ENCODE measurements around the gene AGK. TPM values are rescaled to one million over a fixed set of nuclear protein-coding genes. Genes with fewer than 3 reads are reported as not detected.

The AGK gene
- total RNA-seq, 2 donors from 2014 or later, result 19.6 to 21.1 TPM

DNA sequence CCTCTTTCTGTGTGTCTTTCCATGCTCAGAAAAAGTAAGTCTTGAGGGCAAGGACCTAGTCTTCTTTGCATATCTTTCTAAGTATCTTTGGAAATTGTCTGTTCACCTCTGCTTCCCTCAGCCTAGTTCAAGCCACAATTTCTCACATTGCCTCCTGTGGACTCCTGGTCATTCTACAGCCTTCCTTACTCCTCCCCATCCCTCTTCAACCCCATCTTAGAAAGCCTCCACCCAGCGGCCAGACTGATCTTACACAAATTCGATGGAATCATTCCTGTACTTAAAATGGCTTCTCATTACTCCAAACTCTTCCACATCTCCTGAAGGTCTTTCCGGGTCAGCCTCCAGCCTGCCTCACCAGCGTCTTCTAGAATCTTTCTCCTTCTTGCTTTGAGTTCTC lies 24.1 kb upstream of the AGK start:
- Histone ChIP-seq H3K27ac (no peak overlapping the region), H3K9ac (ENCODE audit: low read depth in 2 of 2, low read length in 2 of 2) (no peak overlapping the region), H3K4me1 (no peaks in the 10 kb centered on the region), H3K36me3 (no peaks in the 10 kb centered on the region), H3K4me3 (no peak overlapping the region), H3K9me3 (no peaks in the 10 kb centered on the region), H3K27me3 (no peaks in the 10 kb centered on the region)
- DNase-seq, result no peak
- intact Hi-C loops (cut with DNase I), result no loop called here
- TF ChIP-seq CTCF (IDR thresholded peaks at IDR 0.05), result no peak

DNA sequence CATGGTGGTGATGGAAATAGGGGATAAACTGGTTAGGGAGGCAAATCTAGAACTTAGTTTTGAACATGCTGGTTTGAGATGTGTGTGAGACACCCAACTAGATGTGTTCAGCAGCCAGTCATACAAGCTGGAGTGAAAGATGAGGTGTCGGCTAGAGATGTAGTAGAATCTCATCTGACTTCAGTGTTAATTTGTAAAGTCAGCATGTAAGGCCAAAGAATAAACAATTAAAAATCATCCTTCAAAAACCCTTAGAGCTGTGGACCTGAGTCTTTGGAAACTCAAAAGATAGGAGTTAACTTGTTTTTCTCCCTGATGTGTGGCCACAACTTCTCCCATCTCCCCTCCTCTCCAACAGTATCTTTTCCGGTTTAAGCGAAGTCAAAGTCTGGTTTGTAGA lies 22.8 kb upstream of the AGK start:
- DNase-seq, result no peak
- Histone ChIP-seq H3K4me1 (no peaks in the 10 kb centered on the region), H3K27me3 (no peaks in the 10 kb centered on the region), H3K9ac (ENCODE audit: low read depth in 2 of 2, low read length in 2 of 2) (no peak overlapping the region), H3K27ac (no peak overlapping the region), H3K9me3 (no peaks in the 10 kb centered on the region), H3K4me3 (no peak overlapping the region), H3K36me3 (no peaks in the 10 kb centered on the region)
- intact Hi-C loops (cut with DNase I), result no loop called here
- TF ChIP-seq CTCF (IDR thresholded peaks at IDR 0.05), result no peak

GRCh38 chr7:141533149-141533949 lies 17.9 kb upstream of the AGK start:
- no peak overlapping the region for H3K27ac ChIP-seq
- no peak overlapping the region for H3K9ac ChIP-seq (ENCODE audit: low read depth in 2 of 2, low read length in 2 of 2)
- no peaks in the 10 kb centered on the region for H3K4me1 ChIP-seq
- H3K9me3 ChIP-seq, result no peaks in the 10 kb centered on the region
- H3K4me3 ChIP-seq, result no peak overlapping the region
- peak; percentile 49 for DNase-seq
- intact Hi-C loops (cut with DNase I), result loop anchor here (10.0 kb wide), 1 partner anchor 729 kb away; no protein-coding TSS in a partner anchor
- H3K36me3 ChIP-seq, result no peaks in the 10 kb centered on the region
- TF ChIP-seq CTCF (IDR thresholded peaks at IDR 0.05), result peak; percentile 92
- H3K27me3 ChIP-seq, result no peaks in the 10 kb centered on the region

- H3K9ac ChIP-seq (ENCODE audit: low read depth in 2 of 2, low read length in 2 of 2), result no peak overlapping the region
- intact Hi-C loops (cut with DNase I), result loop anchor here (10.0 kb wide), 1 partner anchor 730 kb away; no protein-coding TSS in a partner anchor
- no peak for DNase-seq
Measured at GRCh38 chr7:141534757-141535737, 16.2 kb upstream of the AGK start.

More at GRCh38 chr7:141534757-141535737, 16.2 kb upstream of the AGK start:
- H3K4me3 ChIP-seq, result no peak overlapping the region
- no peaks in the 10 kb centered on the region for H3K36me3 ChIP-seq
- no peaks in the 10 kb centered on the region for H3K4me1 ChIP-seq
- H3K27me3 ChIP-seq, result no peaks in the 10 kb centered on the region
- TF ChIP-seq CTCF (IDR thresholded peaks at IDR 0.05), result no peak
- H3K27ac ChIP-seq, result no peak overlapping the region
- H3K9me3 ChIP-seq, result no peaks in the 10 kb centered on the region

Data from colonic mucosa (tissue), 4 donors.